OCI-LY7 (cell line): ENCODE data around the gene NEUROG2. TPM values are rescaled to one million over a fixed set of nuclear protein-coding genes. Genes with fewer than 3 reads are reported as not detected.

Experiments used
- BruUV-seq: library from RNA; stranded (reverse); fragments of 400-500 nt; replicated peaks from 2 replicates; lab custom pipeline; 2021; lab: Mats Ljungman, UMichigan
- CTCF ChIA-PET: fragments of 300-600 bp; sonication (Branson Sonifier 250); formaldehyde crosslinking; loops from one replicate; lab custom pipeline; 2022; ENCODE audit warnings: antibody characterized with exemption; ENCODE audit not compliant: unreplicated experiment; lab: Charles Lee
- POLR2A ChIA-PET: fragments of 300-600 bp; sonication (Branson Sonifier 250); formaldehyde crosslinking; loops from one replicate; lab custom pipeline; 2022; ENCODE audit warnings: antibody characterized with exemption; lab: Charles Lee
- DNase-seq: peaks from one replicate; pipeline ENCODE4 v3.0.0-alpha.2; 2015; ENCODE audit warnings: low spot score
- H2AFZ ChIP-seq: fragments of 200-600 bp; sonication (generic), shearing (Covaris generic); 2 replicates; pipeline ENCODE4 v1.6.1; 2014; ENCODE audit warnings: mild to moderate bottlenecking, antibody characterized with exemption, low read length, moderate library complexity
- H3K27ac ChIP-seq: fragments of 200-600 bp; sonication (generic); 2 replicates; pipeline ENCODE4 v1.5.1; 2014; ENCODE audit warnings: mixed run types, low read depth, mild to moderate bottlenecking, moderate library complexity, low read length, inconsistent platforms; ENCODE audit not compliant: poor library complexity, severe bottlenecking
- H3K36me3 ChIP-seq: fragments of 200-600 bp; sonication (generic); 2 replicates; pipeline ENCODE4 v1.6.1; 2014; ENCODE audit warnings: mild to moderate bottlenecking, antibody characterized with exemption, low read length, moderate library complexity, mixed read lengths; ENCODE audit not compliant: insufficient read depth
- H3K4me1 ChIP-seq: fragments of 200-600 bp; sonication (generic); 2 replicates; pipeline ENCODE4 v1.5.1; 2014; ENCODE audit warnings: mild to moderate bottlenecking, low read length; ENCODE audit not compliant: insufficient read depth, poor library complexity, severe bottlenecking
- H3K4me2 ChIP-seq: fragments of 200-600 bp; sonication (generic); 2 replicates; pipeline ENCODE4 v1.6.1; 2014; ENCODE audit warnings: mild to moderate bottlenecking, low read length
- H3K4me3 ChIP-seq: fragments of 200-600 bp; sonication (generic); 2 replicates; pipeline ENCODE4 v1.5.1; 2014; ENCODE audit warnings: mild to moderate bottlenecking, low read depth, low read length; ENCODE audit not compliant: poor library complexity, severe bottlenecking
- H3K79me2 ChIP-seq: fragments of 200-600 bp; sonication (generic); 2 replicates; pipeline ENCODE4 v1.6.1; 2016; ENCODE audit warnings: low read depth, mild to moderate bottlenecking, low read length, moderate library complexity, mixed read lengths; ENCODE audit not compliant: insufficient read depth
- H3K9me2 ChIP-seq: fragments of 200-600 bp; sonication (generic); 2 replicates; pipeline ENCODE4 v1.6.1; 2016; ENCODE audit warnings: mild to moderate bottlenecking, low read length, mixed read lengths; ENCODE audit not compliant: insufficient read depth
- H3K9me3 ChIP-seq: fragments of 200-600 bp; sonication (generic); 2 replicates; pipeline ENCODE4 v1.6.1; 2014; ENCODE audit warnings: mild to moderate bottlenecking, mixed run types, low read length, mixed read lengths
- H4K20me1 ChIP-seq: fragments of 200-600 bp; sonication (generic); 2 replicates; pipeline ENCODE4 v1.6.1; 2014; ENCODE audit warnings: mild to moderate bottlenecking, antibody characterized with exemption, low read length, moderate library complexity, mixed read lengths; ENCODE audit not compliant: insufficient read depth
- EZH2phosphoT487 ChIP-seq: fragments of 200-600 bp; sonication (generic); IDR thresholded peaks from 2 replicates; pipeline ENCODE4 v1.6.1; 2018; ENCODE audit warnings: low read depth, borderline replicate concordance, mild to moderate bottlenecking, mixed run types, antibody characterized with exemption, low read length, moderate library complexity, mixed read lengths
- intact Hi-C: fragments of 100-400 bp; cut with micrococcal nuclease; formaldehyde crosslinking; loops from one replicate; pipeline ENCODE4 v1.10.0; 2022; ENCODE audit not compliant: unreplicated experiment
- total RNA-seq, 2 experiments: library from RNA; depleted of rRNA in 1 of 2; stranded (reverse); fragments of >200 nt in 1 of 2; shearing (Covaris generic) in 1 of 2; gene quantifications; 2 replicates each; pipeline ENCODE4 v1.2.3, GENCODE V29; 2014 to 2022
- TF ChIP-seq, protein P1 (sequence below): fragments of 200-600 bp; sonication (generic); conservative IDR thresholded peaks from 2 replicates; pipeline ENCODE4 v1.5.1; 2014; ENCODE audit warnings: mild to moderate bottlenecking, antibody characterized with exemption, low read length, moderate library complexity, mixed read lengths

NEUROG2 gene
- total RNA-seq, 2 experiments from 2014 or later = 0.06 TPM; not detected in 1

DNA sequence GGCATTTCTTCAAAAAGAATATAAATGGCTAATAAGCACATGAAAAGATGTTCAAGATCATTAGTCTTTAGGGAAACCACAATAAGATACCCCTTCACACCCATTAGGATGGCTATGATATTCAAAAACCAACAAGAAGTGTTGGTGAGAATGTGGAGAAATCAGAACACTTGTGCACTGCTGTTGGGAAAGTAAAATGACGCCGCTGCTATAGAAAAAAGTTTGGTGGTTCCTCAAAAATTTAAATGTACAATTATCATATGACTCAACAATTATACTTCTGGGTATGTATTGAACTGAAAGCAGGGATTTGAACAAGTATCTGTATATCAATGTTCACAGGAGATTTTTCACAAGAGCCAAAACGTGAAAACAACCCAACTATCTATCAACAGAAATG is 29.4 kb upstream of the NEUROG2 start:
- DNase-seq = no peak
- BruUV-seq = no TSS peak
- CTCF ChIA-PET = no interaction called here

DNA sequence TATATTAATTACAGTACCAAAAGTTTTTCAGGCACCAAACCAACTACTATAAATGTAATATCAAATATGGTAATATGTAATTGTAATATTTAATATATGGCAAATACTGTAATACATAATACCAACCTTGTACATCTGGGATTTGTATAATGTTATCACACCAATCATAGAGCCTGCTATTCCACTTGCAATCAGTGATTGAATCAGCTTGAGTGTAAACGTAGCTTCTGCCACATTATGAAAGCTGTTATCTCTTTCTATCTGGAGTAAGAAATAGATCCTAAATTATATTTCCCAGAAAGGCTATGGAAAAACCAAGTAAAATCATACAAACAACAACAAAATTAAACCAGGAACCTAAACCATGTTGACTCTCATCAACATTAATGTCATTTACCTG is 24.7 kb upstream of the NEUROG2 start:
- no TSS peak for BruUV-seq
- intact Hi-C loops = no loop called here
- Histone ChIP-seq H3K4me3 (no peak overlapping the region), H3K4me2 (no peak overlapping the region), H3K79me2 (no peaks in the 10 kb centered on the region), H4K20me1 (no peaks in the 10 kb centered on the region), H3K9me3 (no peaks in the 10 kb centered on the region), H3K9me2 (no peaks in the 10 kb centered on the region), H3K4me1 (no peaks in the 10 kb centered on the region), H3K36me3 (peaks cover 30% of the 10 kb centered on the region; the same call in 1 of the 2 replicates), H2AFZ (no peak overlapping the region), H3K27ac (no peak overlapping the region)
- no peak for DNase-seq
- TF ChIP-seq EZH2phosphoT487 = no peak
- TF ChIP-seq, protein P1, sequence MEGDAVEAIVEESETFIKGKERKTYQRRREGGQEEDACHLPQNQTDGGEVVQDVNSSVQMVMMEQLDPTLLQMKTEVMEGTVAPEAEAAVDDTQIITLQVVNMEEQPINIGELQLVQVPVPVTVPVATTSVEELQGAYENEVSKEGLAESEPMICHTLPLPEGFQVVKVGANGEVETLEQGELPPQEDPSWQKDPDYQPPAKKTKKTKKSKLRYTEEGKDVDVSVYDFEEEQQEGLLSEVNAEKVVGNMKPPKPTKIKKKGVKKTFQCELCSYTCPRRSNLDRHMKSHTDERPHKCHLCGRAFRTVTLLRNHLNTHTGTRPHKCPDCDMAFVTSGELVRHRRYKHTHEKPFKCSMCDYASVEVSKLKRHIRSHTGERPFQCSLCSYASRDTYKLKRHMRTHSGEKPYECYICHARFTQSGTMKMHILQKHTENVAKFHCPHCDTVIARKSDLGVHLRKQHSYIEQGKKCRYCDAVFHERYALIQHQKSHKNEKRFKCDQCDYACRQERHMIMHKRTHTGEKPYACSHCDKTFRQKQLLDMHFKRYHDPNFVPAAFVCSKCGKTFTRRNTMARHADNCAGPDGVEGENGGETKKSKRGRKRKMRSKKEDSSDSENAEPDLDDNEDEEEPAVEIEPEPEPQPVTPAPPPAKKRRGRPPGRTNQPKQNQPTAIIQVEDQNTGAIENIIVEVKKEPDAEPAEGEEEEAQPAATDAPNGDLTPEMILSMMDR = no peak
- CTCF ChIA-PET = no interaction called here
- POLR2A ChIA-PET = interaction anchor here (0.9 to 1.1 kb wide), 3 partner anchors 9 to 20 kb away, joined by 3 to 4 read pairs (median 4); no protein-coding TSS in a partner anchor

More for the DNA sequence above, 29.4 kb upstream of the NEUROG2 start:
- no peaks in the 10 kb centered on the region for H3K79me2 ChIP-seq
- H3K27ac ChIP-seq = no peak overlapping the region
- H3K9me3 ChIP-seq = no peaks in the 10 kb centered on the region
- H3K4me1 ChIP-seq = no peaks in the 10 kb centered on the region
- H3K4me2 ChIP-seq = no peak overlapping the region
- H3K4me3 ChIP-seq = no peak overlapping the region
- intact Hi-C loops = no loop called here
- peaks cover 29% of the 10 kb centered on the region; the same call in 1 of the 2 replicates for H3K36me3 ChIP-seq
- no peaks in the 10 kb centered on the region for H4K20me1 ChIP-seq
- POLR2A ChIA-PET = no interaction called here
- H3K9me2 ChIP-seq = no peaks in the 10 kb centered on the region
- TF ChIP-seq, protein P1 = no peak
- TF ChIP-seq EZH2phosphoT487 = no peak
- H2AFZ ChIP-seq = no peak overlapping the region

DNA sequence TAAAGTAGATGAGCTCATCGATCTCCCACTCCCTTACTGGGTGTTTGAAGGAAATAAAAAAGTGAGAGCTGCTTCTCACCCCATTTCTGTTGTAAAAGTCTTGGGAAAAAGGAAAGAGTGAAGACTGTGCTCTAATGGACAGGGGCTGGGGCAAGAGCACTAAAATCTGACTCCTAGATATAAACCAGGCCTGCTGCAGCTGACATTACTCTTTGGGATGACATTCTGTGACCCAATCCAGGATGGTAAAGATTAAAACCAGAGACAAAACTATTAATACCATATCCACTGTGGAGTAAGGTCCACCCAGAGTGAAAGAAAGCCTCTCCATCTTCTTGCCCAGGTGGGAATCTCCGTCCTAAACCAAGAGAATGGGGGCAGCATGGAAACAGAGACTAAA is 20.1 kb upstream of the NEUROG2 start:
- Histone ChIP-seq H3K36me3 (peaks cover 19% of the 10 kb centered on the region; the same call in 1 of the 2 replicates), H3K9me3 (no peaks in the 10 kb centered on the region), H3K79me2 (no peaks in the 10 kb centered on the region), H3K27ac (no peak overlapping the region), H2AFZ (no peak overlapping the region), H4K20me1 (no peaks in the 10 kb centered on the region), H3K4me3 (no peak overlapping the region), H3K9me2 (no peaks in the 10 kb centered on the region), H3K4me2 (no peak overlapping the region), H3K4me1 (no peaks in the 10 kb centered on the region)
- ChIA-PET CTCF (no interaction called here), POLR2A (interaction anchor here (0.5 to 0.6 kb wide), 3 partner anchors 25 to 240 kb away, joined by 3 to 6 read pairs (median 4); no protein-coding TSS in a partner anchor)
- BruUV-seq = no TSS peak
- TF ChIP-seq, protein P1 = no peak
- no peak for TF ChIP-seq EZH2phosphoT487
- intact Hi-C loops = no loop called here
- no peak for DNase-seq
